ENCODE measurements around the gene EEFSEC.

Gene EEFSEC

GRCh38 chr3:128274837-128275236 is 121.6 kb downstream of the EEFSEC start:
- ATAC-seq, result no peak

DNA sequence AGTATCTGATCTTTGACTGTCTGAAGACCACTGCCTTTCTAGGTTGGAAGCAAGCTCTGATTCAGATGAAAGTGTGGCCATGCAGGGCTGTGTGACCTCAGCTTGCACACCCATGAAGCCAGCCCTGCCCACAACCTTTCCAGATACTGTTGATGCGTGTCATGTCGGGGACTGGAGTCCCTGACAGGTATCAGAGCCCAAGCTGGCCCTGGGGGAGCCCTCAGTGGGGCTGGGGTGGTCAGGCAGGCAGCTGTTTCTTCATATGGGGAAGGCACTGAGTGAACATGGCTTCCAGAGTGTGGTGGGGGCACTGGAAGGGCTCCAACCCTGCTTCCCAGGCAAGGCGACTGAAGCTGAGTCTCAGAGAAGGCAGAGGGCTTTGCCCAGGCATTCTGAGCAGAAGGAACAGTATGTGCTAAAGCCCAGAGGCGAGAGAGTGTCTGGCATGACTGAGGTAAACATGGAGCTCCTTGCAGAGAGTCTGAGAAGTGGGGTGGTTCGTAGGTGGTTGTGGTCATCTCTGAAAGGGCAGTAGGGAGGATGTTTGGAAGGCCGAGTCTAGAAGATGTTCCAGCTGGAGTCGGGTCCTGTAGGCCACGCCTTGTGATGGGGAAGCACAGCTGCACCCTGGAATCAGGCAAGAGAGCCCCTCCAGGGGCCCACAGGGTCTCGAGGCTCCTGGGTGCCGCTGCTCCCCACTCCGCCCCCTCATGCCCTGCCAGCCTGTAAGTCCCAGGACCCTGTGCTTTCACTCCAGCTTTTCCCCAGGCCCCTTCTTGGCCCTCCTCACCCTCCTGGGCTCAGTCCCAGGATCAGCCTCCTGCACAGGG is 122.2 kb downstream of the EEFSEC start:
- ATAC-seq, result no peak

GRCh38 chr3:128276146-128276435 is 122.8 kb downstream of the EEFSEC start:
- no peak for ATAC-seq

DNA sequence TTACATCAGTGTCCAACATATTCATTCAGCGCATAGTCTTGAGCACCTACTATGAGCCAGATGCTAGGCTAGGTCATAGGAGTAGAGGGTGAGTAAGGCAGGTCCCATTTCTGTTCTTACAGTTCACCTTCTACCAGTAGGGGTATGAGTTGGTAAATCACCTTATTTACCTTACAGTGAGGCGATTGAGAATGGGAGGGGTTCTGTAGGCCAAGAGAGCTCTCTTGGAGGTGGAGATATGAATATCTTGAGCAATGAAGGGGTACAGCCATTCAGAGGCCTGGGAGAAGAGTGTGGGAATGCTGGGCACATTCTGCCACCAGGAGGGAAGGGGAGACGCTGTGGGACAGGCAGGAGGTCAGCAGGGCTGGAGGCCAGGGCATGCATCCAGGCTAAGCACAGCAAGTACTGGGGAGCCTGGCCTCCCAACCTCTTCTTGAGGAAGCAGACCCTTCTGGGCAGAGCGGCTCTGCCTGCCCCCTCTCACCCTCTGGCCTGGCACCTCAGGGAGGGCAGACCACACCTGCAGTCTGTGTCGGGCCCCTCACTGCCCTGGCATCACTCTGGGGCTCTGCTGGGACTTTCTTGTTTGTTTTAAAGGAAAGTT is 123.4 kb downstream of the EEFSEC start:
- ATAC-seq, result no peak

DNA sequence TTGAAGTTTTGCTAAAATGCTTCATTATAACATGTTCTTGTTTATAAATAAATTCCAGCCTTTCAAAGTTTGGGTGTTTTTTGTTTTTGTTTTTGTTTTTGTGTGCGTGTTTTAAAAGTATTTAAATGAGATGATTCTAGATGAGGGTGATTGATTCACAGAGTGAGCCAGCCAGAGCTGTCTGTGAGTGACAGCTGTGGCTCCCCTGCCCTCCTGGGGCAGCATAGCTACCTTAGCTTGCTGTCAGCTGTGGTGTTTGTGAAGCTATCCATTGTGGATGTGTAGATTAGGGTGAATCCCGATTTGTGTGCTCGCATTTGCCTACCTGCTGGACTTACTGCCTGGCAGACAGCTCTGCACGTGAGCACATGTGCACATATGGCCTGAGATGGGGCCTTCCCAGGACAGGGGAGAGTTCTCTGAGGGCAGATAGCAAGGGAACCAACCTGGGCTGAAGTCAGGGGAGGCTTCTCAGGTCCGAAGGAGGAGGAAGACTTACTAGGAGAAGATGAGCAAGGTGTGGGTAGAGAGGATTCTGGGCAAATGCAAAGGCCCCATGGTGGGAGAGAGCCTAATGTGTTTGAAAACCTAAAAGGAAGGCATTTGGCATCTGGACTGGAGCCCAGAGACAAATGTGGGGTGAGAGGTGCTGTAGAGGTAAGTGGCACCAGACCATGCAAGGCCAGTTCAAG is 124.2 kb downstream of the EEFSEC start:
- no peak for ATAC-seq

- ATAC-seq, result no peak
Measured at GRCh38 chr3:128278130-128278529, 124.8 kb downstream of the EEFSEC start.

DNA sequence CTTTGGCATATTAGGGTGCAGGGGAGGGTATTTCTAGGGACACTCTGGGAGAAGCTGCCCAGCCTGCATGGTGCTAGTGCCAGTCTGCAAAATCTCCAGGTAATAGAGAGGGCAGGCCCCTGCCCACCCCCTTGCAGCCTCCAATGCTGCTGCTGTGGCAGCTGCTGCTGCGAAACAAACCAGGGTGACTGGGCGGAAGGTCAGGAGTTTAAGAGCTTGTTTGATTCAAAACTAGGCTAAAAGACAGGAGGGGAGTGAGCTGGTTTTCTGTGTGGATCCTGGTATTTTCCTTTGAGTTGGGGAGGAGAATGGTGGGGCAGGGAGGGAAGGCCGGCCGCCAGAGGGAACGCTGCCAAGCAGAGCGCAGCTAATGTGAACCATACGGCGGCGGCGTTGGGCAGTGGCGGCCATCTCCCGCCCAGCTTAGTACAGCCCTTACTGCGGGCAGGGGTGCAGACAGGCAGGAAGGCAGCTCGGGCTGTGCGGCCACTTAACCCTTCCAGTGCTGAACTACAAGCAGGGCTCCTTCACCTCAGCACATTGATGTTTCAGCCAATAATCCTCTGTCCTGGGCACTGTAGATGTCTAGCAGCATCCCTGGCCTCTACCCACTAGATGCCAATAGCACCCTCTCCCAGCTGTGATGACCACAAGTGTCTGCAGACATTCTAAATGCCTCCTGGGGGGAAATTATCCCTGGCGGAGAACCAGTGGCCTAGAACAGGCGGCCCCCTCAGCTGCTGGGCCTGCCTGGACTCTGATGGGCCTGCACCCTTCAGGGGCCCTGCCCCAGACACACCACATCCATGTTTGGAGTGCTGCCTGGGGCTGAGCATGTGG is 125.7 kb downstream of the EEFSEC start:
- no peak for ATAC-seq

- ATAC-seq, result no peak
Measured at GRCh38 chr3:128279601-128279880, 126.3 kb downstream of the EEFSEC start.

DNA sequence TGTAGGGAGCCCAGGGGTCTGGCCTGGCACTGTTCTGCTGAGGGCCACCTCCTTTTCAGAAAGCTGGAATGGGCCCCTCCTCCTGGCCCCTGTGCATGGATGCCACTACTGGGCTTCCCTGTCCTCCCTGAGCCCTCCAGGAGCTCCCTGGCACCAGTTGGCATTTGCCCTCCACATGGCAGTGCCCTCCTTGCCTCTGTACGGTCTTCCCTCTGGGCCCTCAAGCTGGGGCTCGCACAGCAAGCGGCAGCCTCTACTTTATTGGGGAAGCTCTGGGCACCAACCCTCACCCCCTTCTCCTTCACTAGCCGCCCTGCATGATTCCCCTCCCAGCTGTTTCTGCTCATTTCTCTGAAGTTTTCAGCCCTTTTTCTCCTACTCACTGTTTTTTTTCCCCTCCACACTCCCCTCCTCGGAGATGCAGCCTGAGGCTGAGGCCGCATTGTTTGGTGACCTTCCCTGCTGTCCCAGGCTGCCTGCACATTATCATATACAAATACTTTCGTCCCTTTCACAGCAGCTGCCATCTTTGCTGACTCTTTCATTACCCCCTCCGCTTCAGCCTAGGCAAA is 127.3 kb downstream of the EEFSEC start:
- no peak for ATAC-seq

GRCh38 chr3:128281056-128281455 is 127.8 kb downstream of the EEFSEC start:
- ATAC-seq, result no peak

DNA sequence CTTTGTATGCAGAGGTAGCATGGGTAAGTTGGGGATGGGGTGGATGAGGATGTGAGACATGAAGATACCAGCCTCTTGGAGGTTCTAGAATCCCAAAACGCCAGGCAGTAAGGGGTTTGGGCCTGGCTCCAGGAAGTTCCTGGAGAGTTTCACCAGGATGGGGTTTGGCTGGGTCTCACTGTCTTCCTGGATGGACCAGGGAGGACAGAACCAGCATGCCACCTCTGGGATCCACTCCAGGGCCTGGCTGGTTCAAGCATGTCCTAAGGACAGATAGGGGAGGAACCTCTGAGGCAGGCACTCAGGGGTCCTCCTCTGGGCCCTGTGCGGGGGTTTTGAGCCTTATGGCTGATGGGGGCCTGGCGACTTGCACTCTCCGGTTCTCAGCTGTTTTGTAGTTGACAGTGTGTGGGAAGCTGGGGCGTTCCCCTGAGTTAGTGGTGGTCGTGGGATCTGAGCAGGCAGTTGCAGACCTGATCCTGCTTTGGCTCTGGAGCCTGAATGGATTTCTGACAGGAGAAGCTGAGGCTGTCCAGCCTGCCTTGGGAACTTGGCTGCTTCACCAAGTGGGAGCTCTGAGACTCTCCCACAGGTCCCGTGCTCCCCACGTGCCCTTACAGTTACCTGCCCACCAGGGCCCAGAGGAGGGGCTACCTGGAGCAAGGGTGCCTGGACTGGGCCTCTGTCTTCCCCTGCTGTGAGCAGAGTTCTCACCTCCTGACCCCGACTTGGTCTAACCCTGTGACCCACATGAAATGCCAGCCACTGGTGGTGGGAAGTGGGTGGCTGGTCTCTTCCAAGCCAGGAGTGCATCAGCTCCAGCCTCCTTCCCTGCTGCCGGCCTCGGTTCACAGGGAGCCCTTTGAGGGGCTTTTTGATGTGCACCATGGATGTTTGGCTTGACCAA is 128.4 kb downstream of the EEFSEC start:
- ATAC-seq, result peak in 1 of 2 donors; percentile 9

GRCh38 chr3:128282380-128283196 is 129.3 kb downstream of the EEFSEC start:
- no peak for ATAC-seq

DNA sequence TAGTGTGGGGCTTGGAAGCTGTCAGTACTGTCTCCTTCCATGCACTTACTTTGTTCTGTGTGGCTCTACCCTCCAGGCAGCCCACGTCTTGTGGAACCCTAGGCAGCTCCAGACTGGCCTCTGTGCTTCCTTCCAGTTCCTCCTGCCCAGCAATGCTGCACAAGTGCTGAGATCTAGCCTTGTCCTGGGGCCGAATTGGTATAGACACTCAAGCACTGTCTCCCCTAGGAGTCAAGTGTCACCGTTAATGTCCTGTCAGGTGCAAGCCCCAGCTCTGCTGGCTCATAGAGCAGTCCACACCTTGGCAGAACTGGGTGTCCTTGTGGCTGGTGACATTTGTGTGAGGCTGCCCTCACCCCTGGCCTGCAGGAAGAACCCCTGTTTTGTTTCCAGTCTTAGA is 130.1 kb downstream of the EEFSEC start:
- ATAC-seq, result no peak

DNA sequence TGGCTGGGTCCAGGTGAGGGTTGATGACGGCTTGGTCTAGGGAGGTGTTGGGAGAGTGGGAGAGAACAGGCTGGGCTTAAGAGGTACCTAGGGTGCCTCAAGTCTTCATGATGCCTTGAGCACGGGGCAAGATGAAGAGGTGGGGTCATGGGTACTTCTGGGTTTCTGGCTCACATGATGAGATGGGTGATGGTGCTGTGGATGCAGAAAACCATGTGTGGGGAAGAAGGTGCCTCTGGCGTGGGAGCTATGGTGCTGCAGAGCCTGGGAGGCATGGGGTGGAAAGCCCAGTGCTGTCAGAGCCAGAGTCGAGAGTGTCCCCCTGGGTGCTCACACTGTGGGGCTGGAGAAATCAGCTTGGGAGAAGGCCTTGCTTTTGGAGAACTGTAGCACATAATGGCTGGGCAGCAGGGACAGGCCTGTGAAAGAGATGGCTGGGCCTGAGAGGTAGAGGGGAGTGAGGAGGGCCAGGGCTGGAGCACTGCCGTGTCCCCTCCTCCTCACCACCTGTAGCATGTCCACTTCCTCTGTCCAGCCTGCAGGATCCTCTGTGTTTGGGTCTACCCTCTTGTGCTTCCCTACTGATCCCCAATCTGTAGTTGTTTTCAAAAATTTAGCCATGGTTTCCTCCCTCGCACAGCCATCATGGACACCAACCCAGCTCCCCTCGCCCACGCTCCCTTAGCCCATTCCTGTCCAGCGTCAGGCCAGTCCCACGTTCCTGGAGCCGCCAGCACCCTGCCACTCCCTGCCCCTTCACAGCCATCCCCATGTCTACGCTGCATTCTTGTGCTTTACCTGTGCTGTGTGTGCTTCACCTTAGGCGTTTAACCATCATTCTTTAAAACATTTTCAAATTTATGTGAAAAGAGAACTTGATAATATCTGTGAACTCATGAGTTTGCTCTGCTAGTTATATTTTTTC is 132.0 kb downstream of the EEFSEC start:
- no peak for ATAC-seq

- no peak for ATAC-seq
Measured at GRCh38 chr3:128285967-128286321, 132.7 kb downstream of the EEFSEC start.

DNA sequence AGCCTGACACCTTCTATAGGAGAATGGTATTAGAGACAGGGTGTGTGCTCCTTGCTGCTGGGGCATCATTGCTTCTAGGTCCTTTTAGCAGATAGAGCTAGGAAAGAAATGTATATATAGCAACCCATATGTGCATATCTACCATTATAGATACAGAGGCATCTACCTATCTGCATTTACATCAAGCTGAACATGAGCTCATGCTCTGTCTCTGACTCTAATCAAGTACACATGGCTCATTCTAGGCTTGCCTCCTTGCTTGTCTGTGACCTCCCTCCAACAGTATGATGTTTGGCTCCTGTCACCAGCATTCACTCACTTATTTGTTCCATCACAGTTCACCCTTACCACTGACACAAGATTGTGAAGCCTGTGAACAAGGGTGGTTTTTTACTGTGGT is 133.4 kb downstream of the EEFSEC start:
- no peak for ATAC-seq

GRCh38 chr3:128287216-128287615 is 133.9 kb downstream of the EEFSEC start:
- no peak for ATAC-seq

- no peak for ATAC-seq
Measured at GRCh38 chr3:128289534-128289933, 136.3 kb downstream of the EEFSEC start.

DNA sequence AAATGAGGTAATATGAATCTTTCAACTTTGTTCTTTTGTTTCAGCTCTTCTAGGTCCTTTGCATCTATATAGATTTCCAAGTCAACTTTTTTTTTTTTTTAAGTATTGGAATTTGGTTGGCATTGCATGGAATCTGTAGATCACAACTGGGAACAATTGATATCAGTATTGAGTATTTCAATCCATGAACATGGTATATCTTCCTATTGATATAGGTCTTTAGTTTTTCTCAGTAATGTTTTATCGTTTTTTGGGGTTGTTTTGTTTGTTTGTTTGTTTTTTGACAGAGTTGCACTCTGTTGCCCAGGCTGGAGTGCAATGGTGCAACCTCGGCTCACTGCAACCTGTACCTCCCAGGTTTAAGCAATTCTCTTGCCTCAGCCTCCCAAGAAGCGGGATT is 137.2 kb downstream of the EEFSEC start:
- ATAC-seq, result no peak

- no peak for ATAC-seq
Measured at GRCh38 chr3:128293930-128294329, 140.6 kb downstream of the EEFSEC start.

All from activated CD4-positive, CD25-positive, alpha-beta regulatory T cell treated with anti-CD3 and anti-CD28 coated beads, Interleukin-2, amount 50 U/mL, for 24 hours (primary cell).